Measurements from ENCODE around the gene USP25.
"Not testable (repeated sequence)": the region's sequence is repeated elsewhere in the genome, so short reads cannot be mapped to it uniquely, and the experiment has no call there.

USP25 gene

DNA sequence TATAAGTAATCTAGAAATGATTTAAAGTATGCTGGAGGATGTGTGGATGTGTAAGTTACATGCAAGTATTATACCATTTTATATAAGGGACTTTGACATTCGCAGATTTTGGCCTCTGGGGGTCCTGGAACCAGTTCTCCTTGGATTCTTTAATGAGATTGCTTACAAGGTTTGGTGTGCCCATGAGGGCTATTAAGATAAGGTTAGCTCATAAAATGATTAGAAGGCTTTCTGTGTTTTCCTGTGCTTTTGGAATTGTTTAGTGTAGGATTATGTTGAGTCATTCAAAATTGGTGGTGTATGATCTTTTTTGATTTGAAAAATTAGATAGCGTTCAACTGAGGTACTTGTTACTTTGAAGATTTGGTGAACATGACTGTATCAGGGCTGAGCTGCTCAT, 5.6 kb downstream of the USP25 start:
- DNase-seq: no peak

DNA sequence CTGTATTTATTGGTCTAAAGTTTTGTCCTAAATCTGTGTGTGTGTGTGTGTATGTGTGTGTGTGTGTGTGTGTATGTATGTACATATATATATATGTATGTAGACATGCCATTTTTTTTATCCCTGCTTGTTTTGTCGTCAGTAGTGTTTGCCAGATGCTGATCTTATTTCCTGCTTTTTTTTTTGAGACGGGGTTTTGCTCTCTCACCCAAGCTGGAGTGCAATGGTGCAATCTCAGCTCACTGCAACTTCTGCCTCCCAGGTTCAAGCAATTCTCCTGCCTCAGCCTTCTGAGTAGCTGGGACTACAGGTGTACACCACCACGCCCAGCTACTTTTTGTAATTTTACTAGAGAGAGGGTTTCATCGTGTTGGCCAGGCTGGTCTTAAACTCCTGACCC, 6.1 kb downstream of the USP25 start:
- DNase-seq: not testable (repeated sequence)

DNA sequence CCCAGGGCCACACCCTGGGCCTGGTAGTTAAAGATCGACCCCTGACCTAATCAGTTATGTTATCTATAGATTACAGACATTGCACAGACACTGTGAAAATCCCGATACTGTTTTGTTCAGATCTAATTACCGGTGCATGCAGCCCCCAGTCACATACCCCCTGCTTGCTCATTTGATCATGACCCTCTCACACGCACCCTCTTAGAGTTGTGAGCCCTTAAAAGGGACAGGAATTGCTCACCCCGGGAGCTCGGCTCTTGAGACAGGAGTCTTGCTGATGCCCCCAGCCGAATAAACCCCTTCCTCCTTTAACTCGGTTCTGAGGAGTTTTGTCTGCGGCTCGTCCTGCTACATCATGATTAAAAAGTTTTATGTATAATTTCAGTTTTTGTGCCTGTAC, 9.0 kb downstream of the USP25 start:
- not testable (repeated sequence) for DNase-seq

DNA sequence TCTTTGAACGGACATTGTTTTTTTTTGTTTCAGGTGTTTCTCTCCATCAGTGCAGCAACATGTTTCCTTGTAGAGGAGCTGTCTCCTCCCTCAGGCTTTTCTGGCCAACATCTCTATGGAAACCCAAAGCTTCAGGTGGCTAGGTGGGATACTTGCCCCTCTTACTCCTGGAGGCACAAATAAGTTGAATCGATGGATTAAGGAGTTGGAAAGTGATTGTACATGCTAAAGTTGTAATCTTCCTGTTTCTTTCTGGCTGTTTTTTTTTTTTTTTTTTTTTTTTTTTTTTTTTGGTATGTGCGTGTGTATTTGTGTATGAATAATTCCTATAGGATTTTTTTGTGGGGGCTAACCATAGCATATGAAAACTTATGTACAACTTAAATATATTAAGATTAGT, 10.6 kb downstream of the USP25 start:
- no peak for DNase-seq

DNA sequence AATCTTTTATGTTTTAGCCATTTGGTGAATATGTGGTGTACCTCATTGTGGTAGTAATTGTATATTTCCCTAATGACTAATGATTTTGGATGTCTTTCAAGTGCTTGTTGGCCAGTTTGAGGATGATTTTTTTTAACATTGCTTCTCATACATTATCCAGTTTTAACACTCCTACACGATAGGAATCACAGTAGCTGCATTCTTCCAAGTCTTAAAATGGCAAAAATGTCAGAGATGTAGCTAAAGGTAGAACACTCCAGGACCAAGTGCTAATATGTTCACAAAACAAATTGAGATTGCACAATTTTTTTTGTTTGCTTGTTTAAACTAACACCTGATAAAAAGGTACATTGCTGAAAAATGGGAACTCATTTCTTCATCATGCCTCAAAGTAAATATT, 11.7 kb downstream of the USP25 start:
- DNase-seq: no peak

DNA sequence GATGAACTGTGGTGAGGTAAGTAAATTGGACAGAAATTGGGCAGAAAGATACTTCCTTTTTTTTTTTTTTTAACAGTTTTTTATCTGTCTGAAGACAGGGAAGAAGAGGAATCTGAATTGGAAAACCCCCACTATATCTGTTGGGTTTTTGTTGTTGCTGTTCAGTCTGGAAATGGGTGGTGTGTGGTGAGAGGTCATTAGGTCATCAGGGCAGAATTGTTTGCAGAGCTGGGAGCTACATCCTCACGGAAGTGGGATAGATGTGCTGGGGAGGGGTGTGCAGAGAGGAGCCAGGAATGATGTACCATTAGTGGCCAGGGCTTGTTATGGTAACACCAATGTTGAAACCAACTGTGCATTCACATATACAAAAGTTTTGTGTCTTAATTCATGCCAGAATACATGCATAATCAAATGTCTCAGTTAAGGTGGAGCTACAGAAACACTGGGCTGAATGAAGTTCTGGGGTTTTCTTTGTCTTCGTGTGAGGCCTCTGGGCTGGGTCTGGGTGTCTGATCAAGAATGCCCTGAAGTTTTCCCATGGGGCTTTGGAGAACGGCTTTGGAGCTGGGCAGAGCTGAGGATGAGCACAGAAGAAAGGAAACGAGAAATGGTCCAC, 12.4 kb downstream of the USP25 start:
- DNase-seq: no peak

DNA sequence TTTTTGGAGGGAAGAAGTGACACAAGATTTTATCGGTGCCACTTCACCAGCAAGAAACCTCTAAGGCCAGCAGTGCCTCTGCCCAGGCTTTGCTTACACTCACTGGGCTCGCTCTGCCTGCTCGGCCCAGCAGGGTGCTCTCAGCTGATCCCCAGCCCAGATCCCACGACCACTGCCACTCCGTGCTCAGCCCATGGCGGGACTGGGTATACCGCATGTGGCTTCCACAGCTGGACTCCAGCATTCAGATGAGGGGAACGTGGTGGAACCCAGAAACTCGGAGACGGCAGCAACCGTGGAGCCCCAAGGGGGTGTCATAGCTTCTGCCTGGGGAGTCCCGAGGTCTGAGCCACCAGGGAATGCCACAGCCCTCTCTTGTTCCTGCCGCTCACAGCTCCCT, 12.9 kb downstream of the USP25 start:
- no peak for DNase-seq

DNA sequence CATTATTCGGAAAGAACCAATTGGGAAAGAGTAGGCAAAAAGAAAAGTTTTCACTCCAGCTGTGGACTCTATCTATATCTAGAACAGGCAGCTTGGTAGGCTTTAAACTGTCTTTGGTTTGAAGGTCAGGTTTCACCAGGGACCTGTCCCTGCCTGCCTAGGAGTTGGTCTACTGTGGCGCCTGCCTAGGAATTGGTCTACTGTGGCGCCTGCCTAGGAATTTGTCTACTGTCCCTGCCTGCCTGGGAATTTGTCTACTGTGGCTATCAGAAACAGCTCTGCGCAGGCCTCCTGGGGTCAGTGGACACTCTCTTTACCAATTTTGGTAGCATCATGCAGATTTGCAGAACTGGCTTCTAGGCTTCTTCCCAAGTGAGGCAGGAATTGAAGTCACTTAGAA, 13.8 kb downstream of the USP25 start:
- DNase-seq: no peak

DNA sequence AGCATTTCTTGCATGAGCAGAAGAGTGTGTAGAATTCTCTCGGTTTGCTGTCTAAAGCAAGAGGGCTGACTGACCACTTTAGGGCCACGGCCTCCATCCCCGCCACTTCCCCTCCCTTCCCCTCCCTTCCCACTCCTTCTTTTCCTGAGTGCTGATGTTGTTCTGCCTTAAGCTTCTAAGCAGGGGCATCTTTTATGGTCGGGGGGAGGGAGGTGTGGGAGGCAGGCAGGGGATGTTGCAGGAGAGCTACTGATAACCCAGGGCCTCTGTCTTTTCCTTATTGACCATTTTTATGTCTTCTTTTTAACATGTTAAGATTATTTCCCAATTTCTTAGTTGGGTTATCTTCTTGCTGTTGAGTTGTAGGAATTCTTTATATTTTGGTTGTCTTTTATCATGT, 15.1 kb downstream of the USP25 start:
- no peak for DNase-seq

GRCh38 chr21:15748586-15748985, 18.8 kb downstream of the USP25 start:
- DNase-seq: no peak

DNA sequence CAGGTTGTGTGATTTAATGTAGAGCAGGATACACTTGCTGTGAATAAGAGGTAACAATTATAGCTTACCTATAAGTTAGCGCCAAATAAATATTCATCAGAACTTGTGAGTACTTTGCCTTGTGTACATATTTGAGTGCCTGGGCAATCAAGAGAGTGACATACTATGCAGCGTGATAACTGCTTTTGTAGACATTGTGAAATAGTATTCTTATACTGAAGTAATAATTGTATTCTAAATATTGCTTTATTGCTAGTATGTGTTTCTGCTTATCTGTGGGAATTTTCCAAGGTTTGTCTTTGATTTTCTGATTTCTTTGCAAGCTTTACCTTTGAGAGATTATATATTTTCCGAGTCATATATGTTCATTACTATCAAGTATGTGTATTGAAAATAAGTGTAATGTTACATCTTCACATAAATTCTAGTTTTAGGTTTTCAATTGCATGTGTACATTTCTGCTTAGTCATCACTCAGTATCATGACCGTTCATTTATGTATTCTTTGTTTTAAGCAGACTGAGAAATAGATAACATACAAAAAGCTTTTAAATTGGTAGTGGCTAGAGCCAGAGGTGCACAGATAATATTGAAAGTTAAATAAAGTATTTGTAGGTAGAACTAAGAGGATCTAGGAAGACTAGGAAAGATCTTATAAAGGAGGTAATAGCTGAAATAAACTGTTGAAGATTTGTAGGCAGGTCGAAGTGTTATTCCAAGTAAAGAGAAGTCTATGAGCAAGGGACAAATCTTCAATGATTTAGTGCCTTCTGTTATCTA, 19.5 kb downstream of the USP25 start:
- no peak for DNase-seq

GRCh38 chr21:15749861-15750159, 20.0 kb downstream of the USP25 start:
- no peak for DNase-seq

DNA sequence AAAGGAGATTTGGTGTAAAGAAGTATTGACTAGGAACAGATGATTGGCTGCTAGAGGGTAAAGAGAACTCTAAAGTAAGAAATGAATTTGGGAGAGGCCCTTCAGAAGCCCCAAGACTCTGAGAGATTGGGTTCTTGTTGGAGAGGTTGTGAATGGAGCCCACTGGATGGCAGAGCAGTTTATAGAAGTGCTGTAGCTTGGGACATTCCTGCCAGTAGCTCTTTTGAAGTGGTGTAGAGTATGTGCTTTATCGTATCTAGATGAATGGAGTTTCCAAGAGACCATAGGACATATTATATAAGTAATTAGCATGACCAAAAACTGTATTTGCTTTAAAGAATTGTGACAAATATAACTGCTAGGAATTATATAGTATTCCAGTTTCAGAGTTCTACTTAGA, 21.3 kb downstream of the USP25 start:
- DNase-seq: no peak

DNA sequence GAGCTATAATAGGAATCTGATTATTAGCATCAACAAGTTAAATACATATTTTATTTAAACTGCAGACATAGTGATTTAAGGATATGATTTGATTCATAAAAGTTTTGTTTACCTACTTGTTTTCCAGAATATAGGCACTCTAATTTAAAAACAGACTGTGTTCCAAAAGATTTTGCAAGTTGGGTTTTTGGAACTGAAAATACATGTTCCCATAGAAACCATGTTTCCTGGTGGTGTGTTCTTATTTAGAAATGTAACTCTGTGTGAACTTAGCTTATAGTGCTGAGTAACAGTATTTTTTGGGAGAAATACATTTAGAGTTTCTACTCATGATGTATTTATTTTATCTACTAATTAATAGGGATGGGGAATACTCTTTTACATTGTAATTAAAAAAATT, 21.8 kb downstream of the USP25 start:
- DNase-seq: no peak

DNA sequence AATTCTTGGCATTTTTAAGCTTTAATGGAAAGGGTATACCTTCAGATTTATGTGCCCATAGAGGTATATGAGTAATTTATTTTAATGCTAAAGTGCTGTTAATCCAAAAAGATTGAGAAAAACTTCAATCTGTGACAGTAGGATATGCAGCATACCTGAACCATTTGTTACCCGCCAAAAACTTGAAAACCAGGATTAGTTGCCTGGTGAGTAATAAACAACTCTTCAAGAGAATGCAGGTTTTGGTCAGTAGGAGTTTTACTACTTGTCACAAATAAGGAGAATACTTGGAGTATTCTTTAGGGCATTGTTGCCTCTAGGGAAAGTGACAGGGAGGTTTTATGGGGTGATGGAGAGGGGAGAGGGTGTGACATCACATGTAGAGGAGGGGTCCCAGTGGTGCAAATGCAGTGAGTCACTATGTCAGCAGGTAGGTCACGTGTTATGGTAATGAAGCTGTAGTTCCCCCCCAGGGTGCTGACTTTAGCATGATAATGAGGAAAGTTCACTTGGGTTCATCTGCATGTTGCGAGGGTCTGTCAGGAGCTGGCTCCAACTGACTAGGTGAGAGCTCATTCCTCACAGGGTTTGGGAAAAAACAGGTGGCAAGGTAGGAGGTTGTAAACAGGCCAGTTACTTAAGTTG, 23.1 kb downstream of the USP25 start:
- no peak for DNase-seq

DNA sequence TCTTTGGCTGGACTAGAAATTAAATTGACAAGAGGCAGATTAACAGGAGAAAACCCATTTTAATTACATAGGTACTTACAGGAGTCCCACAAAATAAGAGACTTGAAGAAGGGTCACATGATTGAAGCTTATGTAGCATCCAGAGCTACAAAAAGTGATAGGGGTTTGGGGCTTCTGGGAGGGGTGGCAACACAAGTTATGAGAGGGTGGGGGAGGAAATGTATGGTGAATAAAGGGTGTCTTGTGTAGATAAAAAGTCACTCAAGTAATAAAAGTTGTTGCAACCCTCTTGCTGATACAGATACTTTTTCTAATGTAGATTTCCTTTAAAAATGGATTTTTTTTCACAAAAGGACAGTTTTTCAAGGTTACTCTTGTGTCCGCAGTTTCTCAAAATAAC, 24.0 kb downstream of the USP25 start:
- DNase-seq: no peak

- no peak for DNase-seq
Observed at GRCh38 chr21:15754640-15755039, 24.9 kb downstream of the USP25 start.

DNA sequence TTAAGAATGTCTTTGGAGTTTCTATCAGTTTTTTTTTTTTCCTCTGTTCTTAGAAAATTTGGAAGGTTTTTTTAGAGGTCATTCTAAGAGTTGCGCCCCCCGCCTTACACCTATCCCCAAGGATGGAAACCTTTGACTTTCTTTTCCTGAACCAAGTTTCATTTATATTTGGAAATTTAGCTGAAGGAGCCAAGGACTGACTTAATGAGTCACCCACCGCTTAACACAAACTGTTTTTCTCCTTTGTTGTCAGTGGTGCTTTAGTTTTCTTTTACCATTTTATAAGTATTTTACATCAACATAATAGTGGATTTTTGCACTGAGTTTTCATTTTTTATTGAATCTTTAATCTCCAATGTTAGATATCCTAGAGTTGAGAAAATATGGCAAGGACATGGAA, 25.3 kb downstream of the USP25 start:
- no peak for DNase-seq

DNA sequence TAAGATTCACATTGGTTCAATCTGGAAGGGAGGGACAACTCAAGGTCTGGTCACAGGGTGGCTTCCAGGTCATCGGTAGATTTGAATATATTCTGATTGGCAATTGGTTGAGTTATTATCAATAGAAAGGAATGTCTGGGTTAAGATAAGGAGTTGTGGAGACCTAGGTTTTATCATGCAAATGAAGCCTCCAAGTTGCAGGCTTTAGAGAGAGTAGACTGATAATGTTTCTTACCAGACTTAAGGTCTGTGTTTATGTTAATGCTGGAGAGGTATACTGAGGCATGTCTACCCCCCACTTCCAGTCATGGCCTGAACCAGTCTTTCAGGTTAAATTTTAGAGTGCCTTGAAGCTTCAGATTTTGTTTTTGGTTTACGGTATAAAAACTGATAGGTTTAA, 29.7 kb downstream of the USP25 start:
- no peak for DNase-seq

- DNase-seq: no peak
Observed at GRCh38 chr21:15761507-15762100, 31.8 kb downstream of the USP25 start.

- no peak for DNase-seq
Observed at GRCh38 chr21:15763359-15763758, 33.6 kb downstream of the USP25 start.

DNA sequence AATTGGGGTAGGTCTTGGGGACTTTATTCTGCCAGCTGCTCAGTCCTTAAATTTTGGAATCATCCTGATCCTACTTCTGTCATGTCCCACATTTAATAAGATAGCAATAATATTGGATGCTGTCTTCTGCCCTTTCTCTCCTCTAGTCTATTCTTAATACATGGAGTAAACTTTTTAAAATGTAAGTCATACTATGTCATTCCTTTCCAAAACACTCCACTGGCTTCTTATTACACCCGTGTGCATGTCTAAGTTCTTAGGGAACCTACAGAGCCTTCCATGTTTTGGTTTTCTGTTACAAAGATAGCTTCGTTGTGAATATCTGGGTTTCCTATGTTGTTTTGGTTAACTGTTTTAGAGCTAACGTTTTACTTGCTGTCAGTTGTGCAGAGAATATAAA, 35.1 kb downstream of the USP25 start:
- no peak for DNase-seq

- DNase-seq: no peak
Observed at GRCh38 chr21:15766952-15767603, 37.3 kb downstream of the USP25 start.

All from activated CD4-positive, alpha-beta T cell treated with anti-CD3 and anti-CD28 coated beads for 1 hour (primary cell).